ENCODE results near the gene USP48. TPM values are rescaled to one million over a fixed set of nuclear protein-coding genes. Genes with fewer than 3 reads are reported as not detected.
"Not testable (repeated sequence)": the region's sequence is repeated elsewhere in the genome, so short reads cannot be mapped to it uniquely, and the experiment has no call there.

The USP48 gene
- total RNA-seq, 2 donors from 2014 or later, result 47.1 to 51.3 TPM

DNA sequence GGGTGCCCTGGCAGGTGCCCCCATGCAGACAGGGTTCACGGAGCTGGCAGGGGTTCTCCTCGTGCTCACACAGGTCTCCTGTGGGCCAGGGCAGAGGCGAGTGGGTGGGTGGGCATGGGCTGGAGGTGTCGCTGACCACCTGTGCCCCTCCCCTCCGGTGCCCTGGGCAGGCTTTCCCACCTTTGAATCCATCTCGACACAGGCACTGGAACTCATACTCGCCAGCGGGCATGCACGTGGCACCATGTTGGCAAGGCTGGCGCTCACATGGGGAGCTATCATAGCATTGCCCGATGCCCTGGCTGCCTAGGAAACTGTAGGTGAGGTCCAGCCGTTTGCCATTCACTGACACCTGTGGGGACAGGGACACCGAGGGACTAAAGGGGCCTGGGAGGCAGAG lies 45.1 kb upstream of the USP48 start:
- Histone ChIP-seq H3K4me3 (no peak overlapping the region), H3K27me3 (no peaks in the 10 kb centered on the region), H3K9ac (ENCODE audit: low read depth in 2 of 2, low read length in 2 of 2) (no peak overlapping the region), H3K27ac (no peak overlapping the region), H3K9me3 (no peaks in the 10 kb centered on the region), H3K4me1 (no peaks in the 10 kb centered on the region), H3K36me3 (peaks cover 8% of the 10 kb centered on the region)
- intact Hi-C loops (cut with DNase I), result no loop called here
- no peak for DNase-seq
- TF ChIP-seq, protein P1, sequence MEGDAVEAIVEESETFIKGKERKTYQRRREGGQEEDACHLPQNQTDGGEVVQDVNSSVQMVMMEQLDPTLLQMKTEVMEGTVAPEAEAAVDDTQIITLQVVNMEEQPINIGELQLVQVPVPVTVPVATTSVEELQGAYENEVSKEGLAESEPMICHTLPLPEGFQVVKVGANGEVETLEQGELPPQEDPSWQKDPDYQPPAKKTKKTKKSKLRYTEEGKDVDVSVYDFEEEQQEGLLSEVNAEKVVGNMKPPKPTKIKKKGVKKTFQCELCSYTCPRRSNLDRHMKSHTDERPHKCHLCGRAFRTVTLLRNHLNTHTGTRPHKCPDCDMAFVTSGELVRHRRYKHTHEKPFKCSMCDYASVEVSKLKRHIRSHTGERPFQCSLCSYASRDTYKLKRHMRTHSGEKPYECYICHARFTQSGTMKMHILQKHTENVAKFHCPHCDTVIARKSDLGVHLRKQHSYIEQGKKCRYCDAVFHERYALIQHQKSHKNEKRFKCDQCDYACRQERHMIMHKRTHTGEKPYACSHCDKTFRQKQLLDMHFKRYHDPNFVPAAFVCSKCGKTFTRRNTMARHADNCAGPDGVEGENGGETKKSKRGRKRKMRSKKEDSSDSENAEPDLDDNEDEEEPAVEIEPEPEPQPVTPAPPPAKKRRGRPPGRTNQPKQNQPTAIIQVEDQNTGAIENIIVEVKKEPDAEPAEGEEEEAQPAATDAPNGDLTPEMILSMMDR (IDR thresholded peaks at IDR 0.05), result no peak

DNA sequence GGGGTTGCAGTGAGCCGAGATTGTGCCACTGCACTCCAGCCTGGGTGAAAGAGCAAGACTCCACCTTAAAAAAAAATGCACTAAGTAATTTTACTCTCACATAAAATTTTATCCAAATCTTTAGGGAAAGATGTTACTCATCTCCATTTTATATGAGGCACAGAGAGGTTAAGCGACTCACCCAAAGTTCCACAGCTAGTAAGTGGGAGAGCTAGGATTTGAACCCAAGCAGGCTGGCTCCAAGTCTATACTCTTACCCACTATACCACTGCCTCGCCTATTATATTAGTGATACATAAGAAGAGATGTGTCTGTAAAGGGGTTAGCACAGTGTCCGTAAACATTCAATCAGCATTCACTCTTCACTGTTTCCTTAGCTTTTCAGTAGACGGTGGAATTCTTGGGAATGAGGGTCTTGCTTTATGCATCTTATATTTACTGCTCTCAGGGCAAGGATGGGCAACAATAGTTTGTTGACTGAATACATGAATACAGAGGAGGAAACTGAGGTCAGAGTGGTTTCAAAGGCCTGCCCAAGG lies 44.3 kb upstream of the USP48 start:
- no peak overlapping the region for H3K9ac ChIP-seq (ENCODE audit: low read depth in 2 of 2, low read length in 2 of 2)
- no peak for DNase-seq
- H3K9me3 ChIP-seq, result no peaks in the 10 kb centered on the region
- no peak overlapping the region for H3K27ac ChIP-seq
- no peaks in the 10 kb centered on the region for H3K4me1 ChIP-seq
- intact Hi-C loops (cut with DNase I), result no loop called here
- H3K4me3 ChIP-seq, result no peak overlapping the region
- H3K27me3 ChIP-seq, result no peaks in the 10 kb centered on the region
- peaks cover 8% of the 10 kb centered on the region for H3K36me3 ChIP-seq
- TF ChIP-seq, protein P1 (IDR thresholded peaks at IDR 0.05), result no peak

DNA sequence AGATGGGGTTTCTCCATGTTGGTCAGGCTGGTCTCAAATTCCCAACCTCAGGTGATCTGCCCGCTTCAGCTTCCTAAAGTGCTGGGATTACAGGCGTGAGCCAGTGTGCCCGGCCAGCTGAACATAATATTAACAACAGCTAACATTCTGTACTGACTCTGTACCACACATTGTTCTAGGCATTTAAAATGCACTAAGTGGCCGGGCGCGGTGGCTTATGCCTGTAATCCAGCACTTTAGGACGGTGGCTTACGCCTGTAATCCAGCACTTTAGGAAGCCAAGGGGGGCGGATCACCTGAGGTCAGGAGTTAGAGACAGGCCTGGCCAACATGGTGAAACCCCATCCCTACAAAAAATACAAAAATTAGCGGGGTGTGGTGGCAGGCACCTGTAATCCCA lies 43.7 kb upstream of the USP48 start:
- intact Hi-C loops (cut with DNase I); DNase-seq; H3K9me3 ChIP-seq; H3K4me1 ChIP-seq; H3K27me3 ChIP-seq; H3K27ac ChIP-seq; H3K9ac ChIP-seq (ENCODE audit: low read depth in 2 of 2, low read length in 2 of 2); H3K4me3 ChIP-seq; H3K36me3 ChIP-seq: not testable (repeated sequence)

DNA sequence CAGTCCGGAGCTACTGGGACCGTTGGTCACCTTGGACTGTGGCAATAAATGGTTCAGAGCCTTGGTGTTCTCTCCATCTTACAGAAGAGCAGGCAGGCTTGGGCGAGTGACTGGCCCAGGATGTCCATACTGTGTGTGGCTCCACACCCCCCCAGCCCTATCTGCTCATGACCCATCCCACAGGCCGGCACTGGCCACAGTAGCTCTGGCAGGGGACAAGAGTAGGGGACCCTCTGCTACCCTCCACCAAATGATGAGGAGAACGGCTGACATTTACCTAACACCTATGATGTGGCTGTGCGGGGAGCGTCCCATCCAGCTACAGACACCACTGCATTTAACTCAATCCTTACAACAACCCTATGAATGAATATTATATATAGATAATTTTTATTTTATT lies 42.4 kb upstream of the USP48 start:
- no peak for DNase-seq
- peaks cover 8% of the 10 kb centered on the region for H3K36me3 ChIP-seq
- no peak overlapping the region for H3K4me3 ChIP-seq
- no peaks in the 10 kb centered on the region for H3K9me3 ChIP-seq
- no peak overlapping the region for H3K27ac ChIP-seq
- intact Hi-C loops (cut with DNase I), result no loop called here
- no peaks in the 10 kb centered on the region for H3K4me1 ChIP-seq
- no peaks in the 10 kb centered on the region for H3K27me3 ChIP-seq
- no peak overlapping the region for H3K9ac ChIP-seq (ENCODE audit: low read depth in 2 of 2, low read length in 2 of 2)
- TF ChIP-seq, protein P1 (IDR thresholded peaks at IDR 0.05), result no peak

DNA sequence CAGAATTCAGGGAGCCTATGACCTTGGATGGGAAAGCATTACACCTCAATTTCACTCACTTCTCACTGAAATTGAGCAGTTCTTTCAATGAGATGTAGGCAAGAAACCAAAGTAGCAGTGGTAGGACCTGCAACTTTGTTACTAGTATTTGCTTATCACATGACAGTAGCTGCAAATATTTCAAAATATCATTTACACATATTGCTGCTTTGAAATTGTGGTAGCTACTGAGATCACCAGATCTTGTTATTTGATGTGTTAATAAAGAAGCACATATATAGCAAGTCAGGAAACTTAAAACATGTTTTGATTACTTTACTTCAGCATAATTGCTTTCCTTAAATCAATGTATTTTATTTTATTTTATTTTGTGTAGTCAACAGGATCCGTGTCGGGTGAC lies 42.0 kb upstream of the USP48 start:
- no peak for DNase-seq
- Histone ChIP-seq H3K27ac (no peak overlapping the region), H3K36me3 (peaks cover 8% of the 10 kb centered on the region), H3K27me3 (no peaks in the 10 kb centered on the region), H3K9ac (ENCODE audit: low read depth in 2 of 2, low read length in 2 of 2) (no peak overlapping the region), H3K4me1 (no peaks in the 10 kb centered on the region), H3K4me3 (no peak overlapping the region), H3K9me3 (no peaks in the 10 kb centered on the region)
- intact Hi-C loops (cut with DNase I), result no loop called here
- TF ChIP-seq, protein P1 (IDR thresholded peaks at IDR 0.05), result no peak

DNA sequence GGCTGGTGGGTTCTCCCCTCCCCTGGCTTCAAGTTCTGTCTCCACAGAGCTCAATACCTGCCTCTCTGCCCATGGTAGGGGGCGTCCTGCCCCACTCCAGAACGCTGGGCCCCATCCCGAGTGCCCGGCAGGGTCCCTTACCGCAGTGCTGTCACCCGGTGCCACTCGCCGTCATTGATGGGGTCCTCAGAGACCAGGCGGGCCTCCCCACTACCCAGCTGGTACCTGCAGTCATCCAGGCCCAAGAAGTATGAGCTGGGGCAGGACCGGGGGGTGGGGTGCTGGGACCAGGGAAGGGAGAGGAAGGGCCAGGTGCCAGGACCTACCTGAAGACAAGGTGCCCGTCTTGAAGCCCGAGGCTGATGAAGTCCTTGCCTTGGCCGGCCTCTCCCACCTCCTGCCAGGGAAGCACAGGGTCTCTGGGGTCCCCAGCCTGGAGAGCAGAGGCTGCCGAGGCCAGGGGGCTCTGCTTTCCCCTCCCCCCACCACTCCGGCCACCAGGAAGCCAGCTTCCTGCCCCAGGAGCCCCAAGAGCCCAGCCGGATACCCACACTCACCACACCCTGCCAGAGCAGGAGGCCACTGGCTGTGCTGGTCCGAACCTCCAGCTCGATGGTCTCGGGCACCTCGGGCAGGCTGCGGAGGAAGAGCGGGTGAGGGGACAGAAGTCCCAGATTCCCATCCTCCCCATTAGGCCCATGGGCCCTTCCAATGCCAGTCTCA lies 41.2 kb upstream of the USP48 start:
- Histone ChIP-seq H3K4me3 (no peak overlapping the region), H3K9me3 (no peaks in the 10 kb centered on the region), H3K4me1 (no peaks in the 10 kb centered on the region), H3K27ac (no peak overlapping the region), H3K9ac (ENCODE audit: low read depth in 2 of 2, low read length in 2 of 2) (no peak overlapping the region), H3K36me3 (peaks cover 4% of the 10 kb centered on the region), H3K27me3 (no peaks in the 10 kb centered on the region)
- intact Hi-C loops (cut with DNase I), result no loop called here
- TF ChIP-seq, protein P1 (IDR thresholded peaks at IDR 0.05), result no peak
- no peak for DNase-seq
